GM19193 (cell line): ENCODE measurements around the gene HPN.

Source experiments
- POLR2A ChIP-seq: IDR thresholded peaks from 4 replicates; pipeline ENCODE4 v1.6.1; 2011; ENCODE audit not compliant: insufficient read depth, insufficient read length; ENCODE audit errors: extremely low read depth

HPN gene

DNA sequence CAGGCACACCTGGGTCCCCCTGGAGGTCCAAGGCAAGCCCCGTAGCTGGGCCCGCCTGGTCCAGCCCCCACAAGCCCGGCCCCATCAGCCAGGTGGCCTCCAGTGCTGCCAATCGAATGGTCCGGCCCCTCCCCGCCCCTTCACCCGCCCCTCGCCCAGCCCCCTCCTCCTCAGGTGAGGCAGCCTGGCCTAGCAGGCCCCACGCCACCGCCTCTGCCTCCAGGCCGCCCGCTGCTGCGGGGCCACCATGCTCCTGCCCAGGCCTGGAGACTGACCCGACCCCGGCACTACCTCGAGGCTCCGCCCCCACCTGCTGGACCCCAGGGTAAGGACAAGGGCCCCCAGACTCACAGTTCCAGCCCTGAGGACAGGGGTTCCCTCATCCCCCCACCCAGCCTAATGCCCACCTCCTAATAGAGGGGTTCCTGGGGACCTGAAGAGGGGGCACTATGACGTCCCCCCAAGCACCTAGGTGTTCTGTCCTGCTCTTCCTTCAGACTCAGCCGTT is at the start of gene HPN:
TSS of gene HPN (plus strand) at position 174 of the 508 bp plus-strand sequence. CDS start 786 bp downstream, outside the sequence.
- TF ChIP-seq POLR2A = no peak

DNA sequence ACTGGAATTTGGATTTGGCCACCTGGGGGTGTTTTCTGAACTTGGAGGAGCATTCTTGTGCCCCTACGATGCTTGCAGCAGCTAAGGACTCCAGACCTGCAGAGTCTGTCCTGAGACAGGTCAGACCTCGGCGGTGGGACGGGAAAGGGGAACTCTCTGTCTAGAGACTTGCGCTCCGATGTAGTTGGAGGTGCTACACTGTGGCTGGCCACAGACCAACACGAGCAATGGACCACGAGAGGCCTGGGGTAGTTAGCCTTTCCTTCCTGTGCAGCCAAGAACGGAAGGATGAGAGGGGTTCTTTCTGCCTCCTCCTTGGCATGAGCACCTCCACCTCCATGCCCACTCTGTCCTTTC is 47.3 kb upstream of the HPN start:
- no peak for TF ChIP-seq POLR2A

DNA sequence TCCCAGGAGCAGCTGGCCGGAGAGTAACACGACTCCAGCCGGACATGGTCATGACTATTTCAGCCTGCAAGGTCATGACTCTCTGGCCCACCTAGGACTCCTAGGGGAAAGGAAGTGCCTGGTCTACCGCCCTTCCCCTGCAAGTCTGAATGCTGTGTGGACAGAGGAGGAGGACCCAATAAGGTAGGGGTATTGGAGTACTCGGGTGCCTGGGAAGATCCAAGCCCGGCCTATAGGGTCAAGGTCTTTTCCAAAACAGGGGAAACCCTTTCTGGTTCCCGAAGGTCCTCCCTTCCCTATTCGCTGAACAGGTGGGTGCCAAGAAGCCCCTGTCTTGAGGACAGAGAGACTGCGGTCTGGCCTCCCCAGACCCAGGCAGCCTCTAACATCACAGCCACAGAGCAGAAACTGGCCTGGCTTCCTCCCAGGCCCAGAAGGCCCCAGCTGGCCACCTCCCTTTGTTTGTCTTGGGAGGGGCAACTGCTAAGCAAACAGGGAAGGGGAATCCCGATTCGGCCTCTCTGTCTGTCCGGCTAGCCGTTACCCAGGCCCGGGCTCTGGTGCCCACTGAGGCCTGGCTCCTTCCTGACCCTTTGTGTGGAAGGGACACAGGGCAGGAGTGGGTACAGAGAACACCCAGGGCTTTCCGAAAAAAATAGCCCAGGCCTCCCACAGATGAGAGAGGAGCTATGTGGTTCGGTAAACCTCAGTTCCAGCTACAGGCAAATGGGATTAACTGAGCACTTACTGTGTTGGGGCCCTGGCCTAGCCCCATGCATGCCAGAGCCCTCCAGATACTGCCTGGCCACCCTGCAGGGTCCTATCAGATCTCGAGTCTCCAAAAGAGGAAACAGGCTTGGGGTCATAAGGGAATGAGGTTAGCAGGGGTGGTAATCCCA is 46.6 kb upstream of the HPN start:
- no peak for TF ChIP-seq POLR2A

DNA sequence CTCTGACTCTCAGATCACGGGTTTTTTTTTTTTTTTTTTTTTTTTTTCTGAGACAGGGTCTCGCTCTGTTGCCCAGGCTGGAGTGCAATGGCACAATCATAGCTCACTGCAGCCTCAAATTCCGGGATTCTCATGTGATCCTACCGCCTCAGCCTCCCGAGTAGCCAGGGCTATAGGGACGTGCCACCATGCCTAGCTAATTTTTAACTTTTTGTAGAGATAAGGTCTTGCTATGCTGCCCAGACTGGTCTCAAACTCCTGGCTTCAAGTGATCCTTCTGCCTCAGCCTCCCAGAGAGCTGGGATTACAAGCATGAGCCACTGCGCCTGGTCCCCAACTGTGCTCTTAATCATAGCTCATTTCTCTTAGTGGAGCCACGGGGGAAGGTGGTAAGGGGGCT is 46.0 kb upstream of the HPN start:
- no peak for TF ChIP-seq POLR2A

DNA sequence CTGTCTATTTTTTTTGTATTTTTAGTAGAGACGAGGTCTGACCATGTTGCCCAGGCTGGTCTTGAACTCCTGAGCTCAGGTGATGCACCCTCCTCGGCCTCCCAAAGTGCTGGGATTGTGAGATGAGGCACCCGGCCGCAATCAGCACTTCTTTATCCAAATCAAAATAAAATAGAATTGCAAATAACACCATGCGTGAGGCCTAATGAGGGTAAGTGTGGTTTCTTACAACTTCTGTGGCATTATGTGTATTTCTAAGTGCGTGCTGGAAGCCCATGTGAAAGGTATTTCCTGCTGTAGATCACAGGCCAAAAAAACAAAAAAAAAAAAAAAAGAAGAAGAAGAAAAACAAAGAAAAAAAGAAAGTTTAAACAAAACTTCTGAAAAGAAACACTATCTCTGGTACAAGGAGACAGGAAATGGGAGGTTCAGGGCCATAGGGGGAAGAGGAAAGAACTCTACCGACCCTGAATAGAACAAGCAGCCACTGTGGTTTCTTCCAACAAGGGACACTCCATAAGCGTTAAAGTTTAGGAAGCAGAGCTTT is 44.4 kb upstream of the HPN start:
- TF ChIP-seq POLR2A = no peak

DNA sequence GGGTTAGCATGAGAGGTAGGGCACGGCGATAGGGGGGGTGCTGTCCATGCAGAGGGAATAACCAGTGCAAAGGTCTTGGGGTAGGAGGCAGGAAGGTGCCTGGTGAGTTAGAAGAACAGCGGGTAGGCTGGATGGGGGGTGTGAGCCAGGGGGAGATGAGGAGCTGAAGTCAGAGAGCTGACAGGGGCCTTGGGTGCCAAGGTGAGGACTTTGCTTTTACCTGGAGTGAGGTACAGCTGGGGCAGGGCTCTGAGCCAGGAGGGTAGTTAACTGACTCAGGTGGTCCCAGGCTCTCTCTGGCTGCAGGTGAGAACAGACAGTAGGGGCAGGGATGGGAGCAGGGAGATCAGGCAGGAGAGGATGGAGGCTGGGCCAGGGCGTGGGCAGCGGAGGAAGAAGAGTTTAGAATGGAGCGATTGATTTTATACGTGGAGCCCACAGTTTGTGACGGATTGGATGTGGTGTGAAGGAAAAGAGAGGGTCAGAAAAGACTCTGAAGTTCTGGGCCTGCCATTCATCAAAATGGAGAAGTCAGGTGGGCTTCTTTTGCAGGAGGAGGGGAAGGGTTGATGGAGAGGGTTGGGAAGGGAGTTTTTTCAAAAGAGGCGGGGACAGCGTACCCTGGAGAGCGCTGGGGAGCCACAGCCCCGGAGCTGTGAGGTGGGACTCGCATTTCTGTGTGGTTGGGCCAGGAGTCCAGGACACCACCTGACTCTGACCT is 42.6 kb upstream of the HPN start:
- TF ChIP-seq POLR2A = no peak

DNA sequence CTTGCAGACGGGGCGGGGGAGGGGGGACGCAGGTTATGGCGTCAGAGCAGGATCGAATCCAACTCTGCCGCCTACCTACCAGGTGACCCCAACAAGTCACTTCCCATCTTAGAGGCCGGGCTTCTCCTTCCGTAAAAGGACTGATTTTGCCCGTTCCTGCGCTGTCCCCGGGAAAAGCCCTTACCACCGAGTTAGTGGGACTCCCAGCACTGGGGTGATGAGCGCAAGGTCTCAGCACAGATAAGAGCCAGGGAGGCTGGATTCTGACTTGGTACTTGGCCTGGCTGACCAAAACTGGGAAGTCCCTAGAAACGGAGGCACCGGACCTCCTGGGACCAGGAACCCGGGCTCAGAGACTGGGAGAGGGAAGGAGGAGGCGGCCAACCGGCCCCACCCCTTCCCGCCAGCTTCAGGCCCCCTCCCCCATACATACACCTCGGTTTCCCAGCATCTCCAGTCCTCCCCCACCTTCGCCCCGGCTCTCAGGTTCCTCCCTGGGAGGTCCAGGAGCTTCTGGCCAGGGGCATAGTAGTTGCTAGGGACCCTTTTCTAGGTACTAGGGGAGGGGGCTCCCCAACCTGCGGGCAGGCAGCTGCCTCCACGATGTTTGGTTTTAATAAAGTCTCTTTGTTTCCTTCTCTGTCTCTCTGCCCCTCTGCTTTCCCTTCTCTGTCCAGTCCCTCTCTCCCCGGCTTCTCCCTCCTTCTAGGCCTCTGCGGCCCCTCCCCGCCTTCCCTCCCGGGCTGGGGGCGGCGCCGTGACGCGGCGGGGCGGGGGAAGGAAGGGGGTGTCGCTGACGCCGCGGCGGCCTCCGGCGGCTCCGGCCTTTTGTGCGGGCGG is 41.8 kb upstream of the HPN start, which contains the start of gene GRAMD1A:
TSS of gene GRAMD1A (plus strand) at position 826 of the 840 bp plus-strand sequence. CDS start 156 bp downstream, outside the sequence.
- peak; percentile 72 for TF ChIP-seq POLR2A

DNA sequence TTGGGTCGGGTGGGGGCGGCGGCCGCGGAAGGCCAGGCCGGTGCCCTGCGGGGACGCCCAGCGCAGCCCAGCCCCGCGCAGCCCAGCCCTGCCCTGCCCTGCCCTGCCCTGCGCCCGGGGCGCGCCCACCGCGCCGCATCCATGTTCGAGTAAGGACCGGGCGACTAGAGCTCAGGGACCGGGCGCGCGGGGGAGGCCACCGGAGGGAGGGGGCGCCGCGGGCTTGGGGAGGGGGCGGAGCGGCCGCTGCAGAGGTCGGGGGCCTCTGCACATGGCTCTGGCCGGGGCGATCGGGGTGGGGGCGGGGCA is 41.2 kb upstream of the HPN start:
- peak; percentile 4 for TF ChIP-seq POLR2A

DNA sequence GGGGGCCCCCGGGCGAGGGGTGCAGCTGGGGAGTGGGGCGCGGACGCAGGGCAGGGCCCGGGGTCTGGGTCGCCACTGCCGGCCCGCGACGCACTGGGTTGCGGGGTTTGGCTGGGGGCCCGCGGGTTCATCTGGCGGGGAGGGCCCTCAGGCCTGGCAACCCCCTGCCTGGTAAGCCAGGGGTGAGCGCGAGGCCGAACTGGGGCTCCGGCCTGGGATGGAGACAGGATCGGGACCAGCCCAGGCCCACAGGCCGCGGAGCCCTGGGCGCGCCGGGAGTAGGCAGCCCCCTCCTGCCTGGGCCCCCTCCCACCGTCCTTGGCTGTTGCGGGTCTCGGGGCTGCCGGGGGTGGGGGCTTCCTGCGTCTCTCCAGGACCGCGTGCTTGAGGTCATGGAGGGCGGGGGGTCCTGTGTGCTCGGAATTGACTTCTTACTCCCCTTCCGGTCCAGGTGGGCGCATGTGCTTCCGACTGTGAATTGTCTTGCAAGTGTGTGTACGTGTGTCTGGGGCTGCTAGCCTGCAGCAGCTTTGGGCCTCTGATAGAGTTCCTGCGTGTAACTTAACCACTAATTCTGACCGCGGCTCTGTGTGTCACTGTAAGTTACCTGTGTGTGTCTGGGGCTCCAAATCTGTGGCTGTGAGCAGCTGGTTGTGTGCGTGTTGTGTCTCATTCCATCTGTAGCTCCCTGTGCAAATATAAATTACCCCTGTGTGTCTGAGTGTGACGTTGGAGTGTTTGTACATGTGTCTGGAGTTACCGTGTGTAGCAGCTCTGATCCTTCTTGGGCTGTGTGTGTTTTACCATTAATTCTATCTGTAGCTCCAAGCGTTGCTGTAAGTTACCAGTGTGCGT is 40.6 kb upstream of the HPN start:
- TF ChIP-seq POLR2A = peak; percentile 37

DNA sequence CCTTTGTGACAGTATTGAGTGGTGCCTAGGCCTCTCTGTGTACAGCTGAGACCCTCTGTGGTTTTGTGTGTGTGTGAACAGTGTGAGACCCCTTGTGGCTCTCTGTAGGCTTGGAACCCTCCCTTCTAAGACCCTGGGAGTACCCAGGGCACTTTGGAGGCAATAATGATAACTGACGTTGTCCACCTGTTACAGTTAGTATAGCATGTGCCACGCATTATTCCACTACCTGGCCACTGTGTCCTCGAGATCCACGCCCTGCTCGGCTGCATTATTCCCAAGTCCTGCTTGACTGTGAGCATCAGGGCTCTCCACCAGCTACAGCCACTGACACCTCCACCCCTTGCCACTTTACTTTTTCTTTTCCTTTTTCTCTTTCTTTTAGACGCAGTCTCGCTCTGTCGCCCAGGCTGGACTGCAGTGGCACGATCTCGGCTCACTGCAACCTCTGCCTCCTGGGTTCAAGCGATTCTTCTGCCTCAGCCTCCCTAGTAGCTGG is 39.4 kb upstream of the HPN start:
- TF ChIP-seq POLR2A = no peak

DNA sequence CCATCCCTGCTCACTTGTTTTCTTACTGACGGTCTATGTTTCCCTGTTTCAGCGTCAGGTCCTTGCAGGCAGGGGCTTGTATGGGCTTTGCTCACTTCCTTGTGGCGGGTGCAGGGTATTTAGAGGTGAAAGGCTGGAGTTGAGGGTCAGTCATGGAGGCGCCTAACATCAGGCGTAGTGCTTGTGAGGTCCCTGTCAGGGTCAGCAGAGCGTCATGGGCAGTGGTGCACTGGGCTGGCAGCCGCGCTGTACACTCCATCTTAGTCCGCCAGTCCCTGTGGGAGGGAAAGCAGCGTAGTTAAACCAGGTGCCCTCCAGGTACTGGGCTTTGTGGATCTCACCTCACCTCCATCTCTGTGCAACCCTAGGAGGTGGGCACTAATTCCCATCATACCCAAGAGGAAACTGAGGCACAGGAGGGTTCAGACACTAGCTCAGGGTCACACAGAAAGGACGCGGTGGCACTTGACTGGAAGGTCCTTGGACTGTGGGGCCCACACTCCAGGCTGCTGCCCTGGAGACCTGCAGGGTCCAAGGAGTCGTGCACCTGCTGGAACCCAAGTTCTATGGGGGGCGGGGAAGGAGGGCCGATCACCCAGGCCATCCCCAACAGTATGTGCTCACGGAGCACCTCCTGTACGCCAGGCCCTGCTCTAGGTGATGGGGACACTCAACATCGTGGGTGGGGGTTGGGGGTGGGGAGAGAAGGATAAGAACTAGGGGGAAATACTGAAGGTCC is 36.8 kb upstream of the HPN start:
- TF ChIP-seq POLR2A = no peak

DNA sequence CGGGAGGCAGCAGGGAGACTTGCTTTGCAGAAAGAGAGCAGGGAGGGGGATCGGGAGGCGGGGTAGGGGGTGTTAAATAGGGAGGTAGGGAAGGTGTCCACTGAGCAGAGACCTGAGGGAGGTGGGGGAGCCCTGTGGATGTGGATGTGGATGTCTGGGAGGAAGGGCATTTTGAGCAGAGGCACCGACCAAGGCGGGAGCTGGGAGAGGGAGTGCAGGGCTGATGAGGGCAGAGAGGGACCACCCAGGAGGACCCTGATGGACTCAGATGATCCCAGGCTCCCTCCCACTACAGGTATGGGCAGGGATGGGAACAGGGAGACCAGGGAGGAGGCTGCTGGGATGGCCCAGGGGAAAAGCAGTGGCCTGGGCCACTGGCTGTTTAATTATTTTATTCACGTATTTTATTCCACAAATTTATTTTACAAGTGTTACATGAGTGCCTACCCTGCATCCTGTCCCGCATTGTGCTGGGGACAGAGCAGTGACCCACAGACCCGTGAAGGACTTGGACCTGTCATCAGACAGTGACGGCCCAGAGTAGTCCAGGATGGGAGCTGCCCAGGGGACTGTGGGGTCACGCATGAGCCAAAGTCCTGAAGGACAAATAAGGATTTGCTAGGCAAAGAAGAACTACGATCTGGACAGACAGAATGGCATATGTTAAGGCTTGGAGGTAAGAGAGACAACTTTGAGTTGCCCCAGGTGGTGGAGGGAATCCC is 36.1 kb upstream of the HPN start:
- no peak for TF ChIP-seq POLR2A
